ENCODE data around the gene SRGAP3.

- no peak for TF ChIP-seq CTCF (IDR thresholded peaks at IDR 0.05)
- peak in 1 of 3 donors; percentile 21 for TF ChIP-seq POLR2AphosphoS5 (IDR thresholded peaks at IDR 0.05)
- TF ChIP-seq EP300 (IDR thresholded peaks at IDR 0.05), result no peak
These were observed 95.4 kb downstream of the SRGAP3 start for GRCh38 chr3:9153904-9154619.
